Liver (tissue), 9 donors: ENCODE data around the gene KIRREL3. TPM values are rescaled to one million over a fixed set of nuclear protein-coding genes. Genes with fewer than 3 reads are reported as not detected.

Experiments
- DNase-seq: peaks from one replicate; pipeline ENCODE4 v3.0.0-alpha.2; 2017; ENCODE audit warnings: low spot score
- H3K27ac ChIP-seq, 2 donors: one replicate each; pipeline ENCODE4 v1.7.0; 2013; ENCODE audit warnings: inconsistent platforms in 2 of 2, low read length in 2 of 2, control low read depth in 1 of 2, low read depth in 1 of 2, mild to moderate bottlenecking in 1 of 2
- H3K27me3 ChIP-seq, 4 donors: one replicate each; pipeline versions ENCODE4 v1.6.1 to v1.7.0; 2013; ENCODE audit warnings: low read length in 3 of 4, inconsistent platforms in 1 of 4, mild to moderate bottlenecking in 1 of 4, moderate library complexity in 1 of 4; ENCODE audit not compliant: control insufficient read depth in 4 of 4, insufficient read depth in 4 of 4
- H3K36me3 ChIP-seq, 4 donors: one replicate each; pipeline versions ENCODE4 v1.6.1 to v1.7.0; 2013; ENCODE audit warnings: low read length in 3 of 4, mild to moderate bottlenecking in 3 of 4, low read depth in 1 of 4, moderate library complexity in 1 of 4; ENCODE audit not compliant: control insufficient read depth in 4 of 4, insufficient read depth in 3 of 4
- H3K4me1 ChIP-seq, 4 donors: one replicate each; pipeline versions ENCODE4 v1.6.1 to v1.7.0; 2013; ENCODE audit warnings: low read length in 3 of 4, mild to moderate bottlenecking in 3 of 4, moderate library complexity in 1 of 4; ENCODE audit not compliant: control insufficient read depth in 4 of 4, insufficient read depth in 4 of 4
- H3K4me3 ChIP-seq, 3 donors: one replicate each; pipeline versions ENCODE4 v1.6.1 to v1.7.0; 2013; ENCODE audit warnings: low read length in 3 of 3, control low read depth in 1 of 3, low read depth in 1 of 3, mild to moderate bottlenecking in 1 of 3
- H3K9ac ChIP-seq, 2 donors: one replicate each; pipeline ENCODE4 v1.7.0; 2013; ENCODE audit warnings: low read length in 2 of 2, mild to moderate bottlenecking in 2 of 2, moderate library complexity in 2 of 2, control low read depth in 1 of 2, low read depth in 1 of 2
- H3K9me3 ChIP-seq, 4 donors: one replicate each; pipeline versions ENCODE4 v1.6.1 to v1.7.0; 2013; ENCODE audit warnings: low read length in 3 of 4; ENCODE audit not compliant: control insufficient read depth in 4 of 4
- ATF3 ChIP-seq: IDR thresholded peaks from 2 replicates; pipeline ENCODE4 v1.6.1; 2016; ENCODE audit warnings: antibody characterized with exemption
- CTCF ChIP-seq: fragments of 150-350 bp; IDR thresholded peaks from 2 replicates; pipeline ENCODE4 v1.5.1; 2017; ENCODE audit warnings: improper control_type of control experiment, low read depth, low read length; ENCODE audit not compliant: missing input control
- EGR1 ChIP-seq, 2 donors: IDR thresholded peaks; 2 replicates each; pipeline ENCODE4 v1.6.1; 2016 to 2018; ENCODE audit warnings: antibody characterized with exemption in 2 of 2, low read depth in 2 of 2
- FOXA1 ChIP-seq: IDR thresholded peaks from 2 replicates; pipeline ENCODE4 v1.6.1; 2016; ENCODE audit warnings: antibody characterized with exemption
- FOXA2 ChIP-seq: IDR thresholded peaks from 2 replicates; pipeline ENCODE4 v1.6.1; 2016; ENCODE audit warnings: antibody characterized with exemption
- GABPA ChIP-seq, 2 donors: IDR thresholded peaks in 1 of 2; conservative IDR thresholded peaks in 1 of 2; 2 replicates each; pipeline ENCODE4 v1.6.1; 2016; ENCODE audit warnings: antibody characterized with exemption in 2 of 2, mild to moderate bottlenecking in 1 of 2, moderate library complexity in 1 of 2
- HNF4A ChIP-seq, 2 donors: conservative IDR thresholded peaks; 2 replicates each; pipeline ENCODE4 v1.6.1; 2016; ENCODE audit warnings: antibody characterized with exemption in 2 of 2, mild to moderate bottlenecking in 2 of 2
- HNF4G ChIP-seq: IDR thresholded peaks from 2 replicates; pipeline ENCODE4 v1.6.1; 2016; ENCODE audit warnings: antibody characterized with exemption
- JUND ChIP-seq, 2 donors: IDR thresholded peaks; 2 replicates each; pipeline ENCODE4 v1.6.1; 2016; ENCODE audit warnings: antibody characterized with exemption in 2 of 2
- MAX ChIP-seq: IDR thresholded peaks from 2 replicates; pipeline ENCODE4 v1.6.1; 2016; ENCODE audit warnings: antibody characterized with exemption
- NR2F2 ChIP-seq: IDR thresholded peaks from 2 replicates; pipeline ENCODE4 v1.6.1; 2016; ENCODE audit warnings: antibody characterized with exemption
- RAD21 ChIP-seq, 2 donors: IDR thresholded peaks; 2 replicates each; pipeline ENCODE4 v1.6.1; 2016; ENCODE audit warnings: antibody characterized with exemption in 2 of 2, mild to moderate bottlenecking in 2 of 2
- RXRA ChIP-seq, 2 donors: IDR thresholded peaks; 2 replicates each; pipeline ENCODE4 v1.6.1; 2017 to 2018; ENCODE audit warnings: antibody characterized with exemption in 2 of 2, mild to moderate bottlenecking in 1 of 2
- SP1 ChIP-seq: IDR thresholded peaks from 2 replicates; pipeline ENCODE4 v1.6.1; 2018; ENCODE audit warnings: antibody characterized with exemption, mild to moderate bottlenecking
- TAF1 ChIP-seq: conservative IDR thresholded peaks from 2 replicates; pipeline ENCODE4 v1.6.1; 2016; ENCODE audit warnings: antibody characterized with exemption, mild to moderate bottlenecking
- YY1 ChIP-seq: IDR thresholded peaks from 2 replicates; pipeline ENCODE4 v1.6.1; 2016; ENCODE audit warnings: antibody characterized with exemption, mild to moderate bottlenecking
- WGBS: extraction: QIAGEN DNeasy Blood & Tissue Kit; methylation state at CpG from one replicate; pipeline ENCODE4 v1.1.7; 2013; 5-methylcytosine and 5-hydroxymethylcytosine counted together
- polyA plus RNA-seq, 2 donors: library from polyadenylated mRNA; stranded (reverse) in 1 of 2; unstranded in 1 of 2; fragments of 200-250 nt in 1 of 2; fragments of >200 nt in 1 of 2; fragmentation: Nextera tagmentation in 1 of 2; extraction: Ambion mirVana in 1 of 2; gene quantifications; one replicate each; pipeline versions ENCODE4 v1.2.1 to v1.2.3, GENCODE V29; 2013 to 2015
- total RNA-seq, 2 donors: library from RNA; depleted of rRNA; stranded (reverse); fragments of >200 nt; gene quantifications; one replicate each; pipeline ENCODE4 v1.2.3, GENCODE V29; 2014
- TF ChIP-seq, protein P1 (sequence below): IDR thresholded peaks from 2 replicates; pipeline ENCODE4 v1.6.1; 2016; ENCODE audit warnings: antibody characterized with exemption, mild to moderate bottlenecking
- TF ChIP-seq, protein P2 (sequence below): IDR thresholded peaks from 2 replicates; pipeline ENCODE4 v1.6.1; 2016; ENCODE audit warnings: antibody characterized with exemption
- donor health status: healthy.
- donor health status: healthy.
- donor health status: healthy.
- donor health status: healthy.
- donor health status: healthy.

KIRREL3 gene
- total and polyA plus RNA-seq, 4 donors, result 0.03 to 0.29 (median 0.08) TPM; not detected in 1

DNA sequence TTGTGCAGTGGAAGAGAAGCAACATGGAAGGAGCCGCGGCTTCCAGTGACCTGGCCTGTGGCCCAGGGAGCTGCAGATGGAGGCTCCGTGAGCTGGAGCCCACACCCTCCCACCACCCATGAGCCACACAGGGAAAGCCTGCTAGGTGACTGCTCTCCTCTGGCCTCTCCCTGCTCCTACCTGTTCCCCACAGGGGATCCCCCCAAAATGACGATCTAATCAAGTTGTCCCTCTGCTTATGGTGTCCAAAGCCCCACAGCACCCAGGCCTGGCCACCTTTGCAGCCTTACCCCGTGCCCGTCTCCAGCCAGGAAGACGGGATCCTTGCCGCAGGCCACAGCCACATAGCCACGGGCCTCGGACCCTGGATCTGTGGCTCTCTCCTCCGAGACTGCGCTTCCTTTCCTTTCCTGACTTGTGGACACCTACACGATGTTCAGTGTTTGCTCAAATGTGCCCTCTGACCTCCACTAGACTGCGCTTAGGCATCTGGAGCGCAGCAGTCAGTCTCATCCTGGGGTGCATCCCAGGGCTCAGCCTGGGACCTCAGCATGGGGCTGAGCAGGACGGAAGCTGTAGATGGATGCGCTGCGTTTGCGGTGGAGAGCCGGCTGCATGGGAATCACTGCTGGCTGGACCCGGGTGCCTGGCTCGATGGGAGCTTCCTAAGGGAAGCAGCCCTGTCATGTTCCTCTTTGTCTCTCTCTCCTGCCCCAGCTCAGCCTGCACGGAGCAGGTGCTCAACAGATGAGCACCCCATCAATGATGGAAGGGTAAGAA is 511.8 kb downstream of the KIRREL3 start (continued):
- no peak for TF ChIP-seq MAX
- TF ChIP-seq NR2F2, result no peak
- no peak for TF ChIP-seq GABPA (IDR thresholded peaks at IDR 0.05 in 1 of 2, conservative IDR thresholded peaks at IDR 0.05 in 1 of 2)
- TF ChIP-seq SP1, result no peak
- no peak for TF ChIP-seq YY1
- TF ChIP-seq, protein P1, sequence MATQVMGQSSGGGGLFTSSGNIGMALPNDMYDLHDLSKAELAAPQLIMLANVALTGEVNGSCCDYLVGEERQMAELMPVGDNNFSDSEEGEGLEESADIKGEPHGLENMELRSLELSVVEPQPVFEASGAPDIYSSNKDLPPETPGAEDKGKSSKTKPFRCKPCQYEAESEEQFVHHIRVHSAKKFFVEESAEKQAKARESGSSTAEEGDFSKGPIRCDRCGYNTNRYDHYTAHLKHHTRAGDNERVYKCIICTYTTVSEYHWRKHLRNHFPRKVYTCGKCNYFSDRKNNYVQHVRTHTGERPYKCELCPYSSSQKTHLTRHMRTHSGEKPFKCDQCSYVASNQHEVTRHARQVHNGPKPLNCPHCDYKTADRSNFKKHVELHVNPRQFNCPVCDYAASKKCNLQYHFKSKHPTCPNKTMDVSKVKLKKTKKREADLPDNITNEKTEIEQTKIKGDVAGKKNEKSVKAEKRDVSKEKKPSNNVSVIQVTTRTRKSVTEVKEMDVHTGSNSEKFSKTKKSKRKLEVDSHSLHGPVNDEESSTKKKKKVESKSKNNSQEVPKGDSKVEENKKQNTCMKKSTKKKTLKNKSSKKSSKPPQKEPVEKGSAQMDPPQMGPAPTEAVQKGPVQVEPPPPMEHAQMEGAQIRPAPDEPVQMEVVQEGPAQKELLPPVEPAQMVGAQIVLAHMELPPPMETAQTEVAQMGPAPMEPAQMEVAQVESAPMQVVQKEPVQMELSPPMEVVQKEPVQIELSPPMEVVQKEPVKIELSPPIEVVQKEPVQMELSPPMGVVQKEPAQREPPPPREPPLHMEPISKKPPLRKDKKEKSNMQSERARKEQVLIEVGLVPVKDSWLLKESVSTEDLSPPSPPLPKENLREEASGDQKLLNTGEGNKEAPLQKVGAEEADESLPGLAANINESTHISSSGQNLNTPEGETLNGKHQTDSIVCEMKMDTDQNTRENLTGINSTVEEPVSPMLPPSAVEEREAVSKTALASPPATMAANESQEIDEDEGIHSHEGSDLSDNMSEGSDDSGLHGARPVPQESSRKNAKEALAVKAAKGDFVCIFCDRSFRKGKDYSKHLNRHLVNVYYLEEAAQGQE, result no peak

DNA sequence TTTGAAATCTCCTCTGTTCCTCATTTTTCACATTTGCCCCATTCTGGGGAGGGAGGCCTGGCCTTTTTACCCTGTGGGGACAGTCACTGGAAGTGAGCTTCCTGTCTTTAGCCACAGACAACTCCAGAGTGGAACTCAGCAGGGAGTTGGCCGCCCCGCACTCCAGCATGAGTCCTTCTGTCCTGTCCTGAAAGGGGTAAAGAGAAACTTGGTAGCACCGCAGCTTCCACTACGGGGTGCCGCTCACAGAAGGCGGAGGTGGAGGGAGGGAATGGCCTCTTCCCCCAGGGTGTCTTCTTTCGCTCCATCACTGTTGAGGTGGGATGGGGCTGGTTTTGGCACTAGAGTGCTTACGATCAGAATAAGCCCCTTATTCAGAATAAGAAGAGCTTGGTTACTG is 512.9 kb downstream of the KIRREL3 start:
- no peaks in the 10 kb centered on the region for H3K27me3 ChIP-seq
- WGBS, result 89% methylated on average over 8 of the region's 8 CpGs
- H3K9me3 ChIP-seq, result no peaks in the 10 kb centered on the region
- H3K36me3 ChIP-seq, result no peaks in the 10 kb centered on the region
- H3K9ac ChIP-seq, result no peak overlapping the region
- TF ChIP-seq TAF1 (no peak), SP1 (no peak), EGR1 (IDR thresholded peaks at IDR 0.05; ENCODE audit: low read depth in 2 of 2) (no peak), RXRA (IDR thresholded peaks at IDR 0.05) (no peak), ATF3 (no peak), NR2F2 (no peak), FOXA2 (no peak), FOXA1 (no peak), YY1 (no peak), HNF4G (no peak), GABPA (IDR thresholded peaks at IDR 0.05 in 1 of 2, conservative IDR thresholded peaks at IDR 0.05 in 1 of 2) (no peak), CTCF (no peak), HNF4A (conservative IDR thresholded peaks at IDR 0.05) (no peak), RAD21 (IDR thresholded peaks at IDR 0.05) (no peak), JUND (IDR thresholded peaks at IDR 0.05) (no peak)
- TF ChIP-seq, protein P2, sequence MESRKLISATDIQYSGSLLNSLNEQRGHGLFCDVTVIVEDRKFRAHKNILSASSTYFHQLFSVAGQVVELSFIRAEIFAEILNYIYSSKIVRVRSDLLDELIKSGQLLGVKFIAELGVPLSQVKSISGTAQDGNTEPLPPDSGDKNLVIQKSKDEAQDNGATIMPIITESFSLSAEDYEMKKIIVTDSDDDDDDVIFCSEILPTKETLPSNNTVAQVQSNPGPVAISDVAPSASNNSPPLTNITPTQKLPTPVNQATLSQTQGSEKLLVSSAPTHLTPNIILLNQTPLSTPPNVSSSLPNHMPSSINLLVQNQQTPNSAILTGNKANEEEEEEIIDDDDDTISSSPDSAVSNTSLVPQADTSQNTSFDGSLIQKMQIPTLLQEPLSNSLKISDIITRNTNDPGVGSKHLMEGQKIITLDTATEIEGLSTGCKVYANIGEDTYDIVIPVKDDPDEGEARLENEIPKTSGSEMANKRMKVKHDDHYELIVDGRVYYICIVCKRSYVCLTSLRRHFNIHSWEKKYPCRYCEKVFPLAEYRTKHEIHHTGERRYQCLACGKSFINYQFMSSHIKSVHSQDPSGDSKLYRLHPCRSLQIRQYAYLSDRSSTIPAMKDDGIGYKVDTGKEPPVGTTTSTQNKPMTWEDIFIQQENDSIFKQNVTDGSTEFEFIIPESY, result no peak
- TF ChIP-seq, protein P1, result no peak
- DNase-seq, result no peak
- H3K27ac ChIP-seq, result no peak overlapping the region
- no peaks in the 10 kb centered on the region for H3K4me1 ChIP-seq
- no peak overlapping the region for H3K4me3 ChIP-seq
